Pancreas (tissue), 10 donors: ENCODE measurements around the gene PRKD1. TPM values are rescaled to one million over a fixed set of nuclear protein-coding genes. Genes with fewer than 3 reads are reported as not detected.
A peak's percentile ranks its signal among the peaks of the same experiment; 100 is the strongest.

Source experiments
- ATAC-seq, 4 donors: fragments of 200-7000 bp; cut with Tn5 transposase; one replicate each; pipeline versions ENCODE4 v1.8.0 to v1.9.1; 2020; ENCODE audit warnings: mild to moderate bottlenecking in 4 of 4, moderate library complexity in 4 of 4
- DNase-seq, 6 donors: peaks; one replicate each; pipeline ENCODE4 v3.0.0-alpha.2; 2020
- FAIRE-seq: peaks from 2 replicates; lab custom pipeline; 2012; peaks lifted over from hg19 to GRCh38; lab: Jason Lieb, UNC
- H3K27ac ChIP-seq, 4 donors: fragments of 200-600 bp; sonication (generic); 1 replicate in 3 of 4; 2 replicates in 1 of 4; pipeline versions ENCODE4 v1.5.0 to v1.8.0; 2020
- H3K27me3 ChIP-seq, 4 donors: fragments of 200-600 bp; one replicate each; pipeline ENCODE4 v1.8.0; 2021
- H3K36me3 ChIP-seq, 3 donors: fragments of 200-600 bp; sonication (generic) in 1 of 3; one replicate each; pipeline versions ENCODE4 v1.5.0 to v1.8.0; 2020 to 2021
- H3K4me1 ChIP-seq, 3 donors: fragments of 200-600 bp; one replicate each; pipeline ENCODE4 v1.8.0; 2021
- H3K4me3 ChIP-seq, 4 donors: fragments of 200-600 bp; sonication (generic) in 2 of 4; one replicate each; pipeline versions ENCODE4 v1.5.0 to v1.8.0; 2020 to 2021
- H3K9me3 ChIP-seq, 4 donors: fragments of 200-600 bp; one replicate each; pipeline ENCODE4 v1.8.0; 2021
- CTCF ChIP-seq, 4 donors: fragments of 200-600 bp; sonication (generic) in 3 of 4; IDR thresholded peaks; one replicate each; pipeline versions ENCODE4 v1.5.0 to v1.8.0; 2021; ENCODE audit warnings: antibody characterized with exemption in 4 of 4
- WGBS, 2 donors: extraction: QIAGEN DNeasy Blood & Tissue Kit; methylation state at CpG; one replicate each; pipeline ENCODE4 v1.1.7; 2013; 5-methylcytosine and 5-hydroxymethylcytosine counted together
- intact Hi-C, 3 donors: fragments of 100-400 bp; cut with DNase I; formaldehyde crosslinking; loops; one replicate each; pipeline versions ENCODE4 v1.11.1 to v1.14.2; 2022
- polyA plus RNA-seq, 2 donors: library from polyadenylated mRNA; stranded (reverse); fragments of 200-250 nt; gene quantifications; one replicate each; pipeline ENCODE4 v1.2.3, GENCODE V29; 2013
- total RNA-seq, 6 donors: library from RNA; stranded (reverse); fragmentation: NEBNext Ultra II Directional in 4 of 6; extraction: Animal tissue kit (Norgen Biotek cat#: 25700) in 4 of 6; gene quantifications; one replicate each; pipeline versions ENCODE4 v1.2.1 to v1.2.4, GENCODE V29; 2021 to 2023
- donor health status: healthy with polysubstance abuse.
- donor health status: DM: no; HTN: no; CAD: no; lungs with moderate emphysema.
- donor health status: DM: no; HTN: no; CAD: no.
- donor health status: control.
- donor health status: control.
- donor health status: Bipolar disorder and iron deficiency.
- donor health status: DM: yes; HTN: yes; CAD: no.
- donor health status: DM: no; HTN: no; CAD: no.
- donor health status: DM: no; HTN: no; CAD: no.
- donor health status: DM: yes; HTN: yes; CAD: no.

The PRKD1 gene
- total and polyA plus RNA-seq, 8 donors: 3.1 to 13.2 (median 4.2) TPM

DNA sequence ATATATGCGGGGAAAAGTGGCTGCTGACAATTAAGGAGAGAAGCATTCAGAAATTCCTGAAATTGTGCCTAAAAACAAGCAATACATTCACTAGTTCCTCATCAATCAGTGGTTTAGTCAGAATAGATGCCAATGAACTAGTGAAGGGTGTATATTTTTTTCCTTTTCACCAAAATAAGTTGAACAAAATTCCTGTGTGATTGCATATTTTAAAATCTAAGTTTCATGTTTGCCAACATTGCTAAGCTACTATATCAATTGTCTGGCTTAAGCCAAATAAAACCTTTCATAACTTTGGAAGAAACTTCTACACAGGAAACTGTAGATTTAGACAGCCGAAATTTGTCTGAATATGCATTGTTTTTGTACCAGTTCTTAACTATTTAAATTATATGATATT lies 8.7 kb downstream of the PRKD1 start:
- H3K27ac ChIP-seq: no peak overlapping the region
- H3K27me3 ChIP-seq: no peaks in the 10 kb centered on the region
- FAIRE-seq (peak; percentile 32), ATAC-seq (no peak), DNase-seq (no peak)
- H3K4me1 ChIP-seq: peaks cover 3 to 7% (median 5%) of the 10 kb centered on the region in 3 donors
- no peaks in the 10 kb centered on the region for H3K9me3 ChIP-seq
- TF ChIP-seq CTCF (IDR thresholded peaks at IDR 0.05): no peak
- no peak overlapping the region for H3K4me3 ChIP-seq
- intact Hi-C loops: no loop called here
- 57 to 66% methylated on average over 2 of the region's 2 CpGs for WGBS, 2 donors
- no peaks in the 10 kb centered on the region for H3K36me3 ChIP-seq

GRCh38 chr14:29913566-29913965 lies 14.1 kb downstream of the PRKD1 start:
- Histone ChIP-seq H3K4me3 (no peak overlapping the region), H3K36me3 (no peaks in the 10 kb centered on the region), H3K4me1 (peaks cover 0 to under 1% (median 0%) of the 10 kb centered on the region in 3 donors), H3K27me3 (no peaks in the 10 kb centered on the region), H3K9me3 (no peaks in the 10 kb centered on the region), H3K27ac (no peak overlapping the region)
- intact Hi-C loops: no loop called here
- 89 to 91% methylated on average over 5 of the region's 5 CpGs for WGBS, 2 donors
- no peak for ATAC-seq
- TF ChIP-seq CTCF (IDR thresholded peaks at IDR 0.05): no peak
- no peak for DNase-seq
- no peak for FAIRE-seq

GRCh38 chr14:29911810-29912209 lies 15.8 kb downstream of the PRKD1 start:
- ATAC-seq: no peak
- FAIRE-seq: no peak

DNA sequence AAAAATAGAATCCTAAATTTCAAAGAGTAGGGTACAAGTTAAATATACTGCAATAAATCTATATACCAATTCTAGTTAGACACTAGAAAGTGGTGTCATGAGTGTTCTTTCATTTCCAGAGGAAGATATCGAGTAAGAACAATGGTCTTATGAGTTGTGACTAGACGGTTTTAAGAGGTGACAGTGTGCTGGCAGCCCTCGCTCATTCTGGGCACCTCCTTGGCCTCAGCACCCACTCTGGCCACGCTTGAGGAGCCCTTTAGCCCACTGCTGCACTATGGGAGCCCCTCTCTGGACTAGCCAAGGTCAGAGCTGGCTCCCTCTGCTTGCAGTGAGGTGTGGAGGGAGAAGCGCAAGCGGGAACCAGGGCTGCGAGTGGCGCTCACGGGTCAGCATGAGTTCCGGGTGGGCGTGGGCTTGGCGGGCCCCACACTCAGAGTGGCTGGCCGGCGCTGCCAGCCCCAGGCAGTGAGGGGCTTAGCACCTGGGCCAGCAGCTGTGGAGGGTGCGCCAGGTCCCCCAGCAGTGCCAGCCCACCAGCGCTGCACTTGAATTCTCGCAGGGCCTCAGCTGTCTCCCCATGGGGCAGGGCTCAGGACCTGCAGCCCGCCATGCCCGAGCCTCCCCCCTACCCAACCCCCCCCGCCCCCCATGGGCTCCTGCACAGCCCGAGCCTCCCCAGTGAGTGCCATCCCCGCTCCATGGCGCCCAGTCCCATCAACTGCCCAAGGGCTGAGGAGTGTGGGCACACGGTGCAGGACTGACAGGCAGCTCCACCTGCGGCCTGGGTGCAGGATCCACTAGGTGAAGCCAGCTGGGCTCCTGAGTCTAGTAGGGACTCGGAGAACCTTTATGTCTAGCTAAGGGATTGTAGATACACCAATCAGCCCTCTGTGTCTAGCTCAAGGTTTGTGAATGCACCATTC lies 18.7 kb downstream of the PRKD1 start:
- TF ChIP-seq CTCF (IDR thresholded peaks at IDR 0.05): no peak
- Histone ChIP-seq H3K27ac (no peak overlapping the region), H3K4me3 (no peak overlapping the region), H3K9me3 (no peaks in the 10 kb centered on the region), H3K27me3 (no peaks in the 10 kb centered on the region), H3K36me3 (no peaks in the 10 kb centered on the region), H3K4me1 (peaks cover 9 to 23% (median 15%) of the 10 kb centered on the region in 3 donors)
- DNase-seq (peak in 1 of 6 donors; percentile 48), FAIRE-seq (no peak), ATAC-seq (no peak)
- WGBS, 2 donors: 96 to 98% methylated on average over 24 to 26 of the region's 26 CpGs
- intact Hi-C loops: no loop called here

More at GRCh38 chr14:29911810-29912209, 15.8 kb downstream of the PRKD1 start:
- no peak for TF ChIP-seq CTCF (IDR thresholded peaks at IDR 0.05)
- peaks cover 8% of the 10 kb centered on the region in 3 donors for H3K4me1 ChIP-seq
- no peaks in the 10 kb centered on the region for H3K36me3 ChIP-seq
- H3K27me3 ChIP-seq: no peaks in the 10 kb centered on the region
- no peak for DNase-seq
- intact Hi-C loops: no loop called here
- WGBS, 2 donors: 66 to 72% methylated on average over 3 of the region's 3 CpGs
- H3K4me3 ChIP-seq: no peak overlapping the region
- no peak overlapping the region for H3K27ac ChIP-seq
- no peaks in the 10 kb centered on the region for H3K9me3 ChIP-seq
